Gastroesophageal sphincter (tissue), 4 donors: Measurements from ENCODE around the gene ITIH5. TPM values are rescaled to one million over a fixed set of nuclear protein-coding genes. Genes with fewer than 3 reads are reported as not detected.
A peak's percentile ranks its signal among the peaks of the same experiment; 100 is the strongest.

Experiments
- ATAC-seq: fragments of 150-250 bp; one replicate; pipeline ENCODE4 v1.9.1; 2016; ENCODE audit warnings: mild to moderate bottlenecking, moderate library complexity
- H3K27ac ChIP-seq, 4 donors: fragments of 200-600 bp; sonication (generic) in 3 of 4; 1 replicate in 3 of 4; 2 replicates in 1 of 4; pipeline ENCODE4 v1.5.1; 2016 to 2019
- H3K27me3 ChIP-seq: fragments of 200-600 bp; sonication (generic); one replicate; pipeline ENCODE4 v1.5.1; 2019
- H3K36me3 ChIP-seq, 2 donors: fragments of 200-600 bp; sonication (generic); one replicate each; pipeline ENCODE4 v1.5.1; 2019; ENCODE audit warnings: control low read depth in 1 of 2
- H3K4me1 ChIP-seq, 3 donors: fragments of 200-600 bp; sonication (generic); 1 replicate in 2 of 3; 2 replicates in 1 of 3; pipeline ENCODE4 v1.5.1; 2016 to 2019; ENCODE audit warnings: control low read depth in 2 of 3
- H3K4me3 ChIP-seq, 2 donors: fragments of 200-600 bp; sonication (generic); one replicate each; pipeline ENCODE4 v1.5.1; 2019; ENCODE audit warnings: mild to moderate bottlenecking in 1 of 2, moderate library complexity in 1 of 2
- H3K9me3 ChIP-seq, 3 donors: fragments of 200-600 bp; sonication (generic); one replicate each; pipeline ENCODE4 v1.5.1; 2017 to 2019; ENCODE audit warnings: control low read depth in 2 of 3
- CTCF ChIP-seq, 4 experiments: fragments of 200-600 bp in 2 of 4; fragments of 450-650 bp in 2 of 4; sonication (generic) in 1 of 4; IDR thresholded peaks; one replicate each; pipeline ENCODE4 v1.5.1; 2017 to 2019; ENCODE audit warnings: antibody characterized with exemption in 4 of 4, mild to moderate bottlenecking in 2 of 4, moderate library complexity in 2 of 4
- EP300 ChIP-seq: sonication (generic); formaldehyde crosslinking; IDR thresholded peaks from one replicate; pipeline ENCODE4 v1.6.1; 2017; ENCODE audit warnings: antibody characterized with exemption, mild to moderate bottlenecking
- POLR2A ChIP-seq, 2 donors: fragments of 450-650 bp; IDR thresholded peaks; one replicate each; pipeline ENCODE4 v1.6.1; 2017; ENCODE audit warnings: antibody characterized with exemption in 2 of 2, mild to moderate bottlenecking in 2 of 2, moderate library complexity in 1 of 2
- POLR2AphosphoS5 ChIP-seq: sonication (generic); formaldehyde crosslinking; IDR thresholded peaks from one replicate; pipeline ENCODE4 v1.6.1; 2017; ENCODE audit warnings: antibody characterized with exemption
- WGBS, 2 donors: methylation state at CpG; one replicate each; pipeline ENCODE4 v1.1.5; 2018; ENCODE audit warnings: low coverage in 1 of 2; 5-methylcytosine and 5-hydroxymethylcytosine counted together
- total RNA-seq, 4 donors: library from RNA; depleted of rRNA; stranded (reverse); fragments of >200 nt; gene quantifications; one replicate each; pipeline ENCODE4 v1.1.0, GENCODE V29; 2016

ITIH5 gene
- total RNA-seq, 4 donors from 2014 or later: 36.4 to 96.0 (median 52.9) TPM

GRCh38 chr10:7625009-7625408 is 41.8 kb downstream of the ITIH5 start:
- TF ChIP-seq POLR2A (IDR thresholded peaks at IDR 0.05) (no peak), CTCF (IDR thresholded peaks at IDR 0.05) (no peak), EP300 (no peak), POLR2AphosphoS5 (no peak)
- WGBS, 2 donors: 84% methylated on average over 2 of the region's 2 CpGs; no CpG with 5 or more reads in 1 of the 2 donors

GRCh38 chr10:7622969-7623368 is 43.8 kb downstream of the ITIH5 start:
- H3K9me3 ChIP-seq: no peaks in the 10 kb centered on the region
- peaks cover 0 to 43% (median 10%) of the 10 kb centered on the region in 3 donors for H3K4me1 ChIP-seq
- 63 to 65% methylated on average over 6 of the region's 6 CpGs for WGBS, 2 donors
- TF ChIP-seq POLR2AphosphoS5 (no peak), EP300 (no peak), POLR2A (IDR thresholded peaks at IDR 0.05) (no peak), CTCF (IDR thresholded peaks at IDR 0.05) (peak in 1 of 4 experiments; percentile 23)
- H3K27ac ChIP-seq: no peak overlapping the region
- no peak overlapping the region for H3K4me3 ChIP-seq
- H3K27me3 ChIP-seq: no peaks in the 10 kb centered on the region
- H3K36me3 ChIP-seq: peaks cover 0 to 13% of the 10 kb centered on the region in 2 donors
- no peak for ATAC-seq

More at GRCh38 chr10:7625009-7625408, 41.8 kb downstream of the ITIH5 start:
- Histone ChIP-seq H3K27me3 (no peaks in the 10 kb centered on the region), H3K9me3 (no peaks in the 10 kb centered on the region), H3K27ac (peak overlapping the region in 3 of 4 donors; percentile 32 to 79 (median 75)), H3K4me1 (peaks cover 0 to 31% (median 4%) of the 10 kb centered on the region in 3 donors), H3K4me3 (no peak overlapping the region), H3K36me3 (peaks cover 0 to 13% of the 10 kb centered on the region in 2 donors)
- no peak for ATAC-seq

- Histone ChIP-seq H3K4me3 (no peak overlapping the region), H3K27me3 (no peaks in the 10 kb centered on the region), H3K36me3 (peaks cover 0 to 33% of the 10 kb centered on the region in 2 donors), H3K27ac (no peak overlapping the region), H3K9me3 (no peaks in the 10 kb centered on the region), H3K4me1 (peaks cover 0 to 16% (median 6%) of the 10 kb centered on the region in 3 donors)
- WGBS, 2 donors: 36 to 40% methylated on average over 2 of the region's 2 CpGs
- TF ChIP-seq CTCF (IDR thresholded peaks at IDR 0.05): no peak
- TF ChIP-seq POLR2A (IDR thresholded peaks at IDR 0.05): no peak
- no peak for TF ChIP-seq POLR2AphosphoS5
- no peak for TF ChIP-seq EP300
- ATAC-seq: no peak
Observed at GRCh38 chr10:7618461-7618860, 48.3 kb downstream of the ITIH5 start.

- no peaks in the 10 kb centered on the region for H3K9me3 ChIP-seq
- no peak overlapping the region for H3K27ac ChIP-seq
- H3K4me1 ChIP-seq: peaks cover 7 to 38% (median 14%) of the 10 kb centered on the region in 3 donors
- ATAC-seq: no peak
- WGBS, 2 donors: 92 to 98% methylated on average over 3 of the region's 3 CpGs
- peaks cover 0 to 20% of the 10 kb centered on the region in 2 donors for H3K36me3 ChIP-seq
- no peak overlapping the region for H3K4me3 ChIP-seq
- TF ChIP-seq POLR2A (IDR thresholded peaks at IDR 0.05) (no peak), POLR2AphosphoS5 (no peak), EP300 (no peak), CTCF (IDR thresholded peaks at IDR 0.05) (no peak)
- no peaks in the 10 kb centered on the region for H3K27me3 ChIP-seq
Observed at GRCh38 chr10:7611909-7612308, 54.9 kb downstream of the ITIH5 start.

GRCh38 chr10:7610651-7611389 is 55.9 kb downstream of the ITIH5 start:
- ATAC-seq: peak; percentile 91
- peak overlapping the region; percentile 41 to 74 (median 70) for H3K27ac ChIP-seq
- TF ChIP-seq POLR2A (IDR thresholded peaks at IDR 0.05) (no peak), POLR2AphosphoS5 (peak; percentile 92), EP300 (no peak), CTCF (IDR thresholded peaks at IDR 0.05) (peak in 1 of 4 experiments; percentile 7)

More at GRCh38 chr10:7610651-7611389, 55.9 kb downstream of the ITIH5 start:
- peaks cover 7 to 49% (median 14%) of the 10 kb centered on the region in 3 donors for H3K4me1 ChIP-seq
- 33 to 43% methylated on average over 6 to 7 of the region's 7 CpGs for WGBS, 2 donors
- H3K27me3 ChIP-seq: no peaks in the 10 kb centered on the region
- H3K36me3 ChIP-seq: peaks cover 0 to 11% of the 10 kb centered on the region in 2 donors
- H3K9me3 ChIP-seq: no peaks in the 10 kb centered on the region
- no peak overlapping the region for H3K4me3 ChIP-seq
